Measurements from ENCODE around the gene CES3. TPM values are rescaled to one million over a fixed set of nuclear protein-coding genes. Genes with fewer than 3 reads are reported as not detected.

CES3 gene
- total and polyA plus RNA-seq, 9 of the 15 experiments (the other 6 are each of a cell fraction or from before 2014, with no cell fraction given) = 0.06 to 2.2 (median 0.68) TPM

DNA sequence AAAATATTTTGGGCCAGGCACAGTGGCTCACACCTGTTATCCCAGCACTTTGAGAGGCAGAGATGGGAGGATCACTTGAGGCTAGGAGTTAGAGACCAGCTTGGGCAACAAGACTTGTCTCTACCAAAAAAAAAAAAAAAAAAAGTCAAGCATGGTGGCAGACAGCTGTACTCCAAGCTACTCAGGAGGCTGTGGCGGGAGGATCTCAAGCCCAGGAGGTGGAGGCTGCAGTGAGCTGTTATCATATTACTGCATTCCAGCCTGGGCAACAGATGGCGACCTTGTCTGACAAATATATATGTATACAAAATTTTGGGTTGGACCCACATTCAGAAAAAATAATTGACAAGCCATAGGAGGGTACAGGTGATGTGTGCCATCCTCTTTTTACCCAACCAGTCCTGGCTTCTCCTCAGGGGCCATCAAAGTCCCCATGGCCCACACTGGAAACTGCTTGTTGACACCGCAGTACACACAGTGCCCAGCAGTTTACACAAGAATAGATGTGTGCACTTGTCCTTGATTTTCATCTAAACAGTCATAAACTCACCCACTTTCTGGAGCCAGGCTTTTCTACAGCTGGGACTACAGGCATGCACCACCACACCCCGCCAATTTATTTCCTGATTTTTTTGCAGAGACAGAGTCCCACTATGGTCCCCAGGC is 24.0 kb upstream of the CES3 start:
- no peak overlapping the region for H3K4me3 ChIP-seq
- no peak overlapping the region for H2AFZ ChIP-seq (ENCODE audit: low read depth, low read length)
- intact Hi-C loops (cut with micrococcal nuclease) = no loop called here
- 0 out of 2 replicates have a peak overlapping the region, but pooled peaks have one; percentile 100 for H3K4me2 ChIP-seq (ENCODE audit: insufficient read depth, low read length)
- peaks cover 21 to 45% of the 10 kb centered on the region in 2 experiments for H3K4me1 ChIP-seq (replicated peaks in 1 of 2; ENCODE audit: control insufficient read depth in 2 of 2, insufficient read depth in 2 of 2, low read length in 2 of 2)
- H3K9me1 ChIP-seq (ENCODE audit: control insufficient read depth, insufficient read depth, low read length) = peaks cover 4% of the 10 kb centered on the region
- TF ChIP-seq RBM25 (IDR thresholded peaks at IDR 0.05; ENCODE audit: low read depth, low read length, severe bottlenecking) = peak; percentile 68
- TF ChIP-seq ZFX (CRISPR knock-in tag; IDR thresholded peaks at IDR 0.05) = no peak
- TF ChIP-seq, protein P1, sequence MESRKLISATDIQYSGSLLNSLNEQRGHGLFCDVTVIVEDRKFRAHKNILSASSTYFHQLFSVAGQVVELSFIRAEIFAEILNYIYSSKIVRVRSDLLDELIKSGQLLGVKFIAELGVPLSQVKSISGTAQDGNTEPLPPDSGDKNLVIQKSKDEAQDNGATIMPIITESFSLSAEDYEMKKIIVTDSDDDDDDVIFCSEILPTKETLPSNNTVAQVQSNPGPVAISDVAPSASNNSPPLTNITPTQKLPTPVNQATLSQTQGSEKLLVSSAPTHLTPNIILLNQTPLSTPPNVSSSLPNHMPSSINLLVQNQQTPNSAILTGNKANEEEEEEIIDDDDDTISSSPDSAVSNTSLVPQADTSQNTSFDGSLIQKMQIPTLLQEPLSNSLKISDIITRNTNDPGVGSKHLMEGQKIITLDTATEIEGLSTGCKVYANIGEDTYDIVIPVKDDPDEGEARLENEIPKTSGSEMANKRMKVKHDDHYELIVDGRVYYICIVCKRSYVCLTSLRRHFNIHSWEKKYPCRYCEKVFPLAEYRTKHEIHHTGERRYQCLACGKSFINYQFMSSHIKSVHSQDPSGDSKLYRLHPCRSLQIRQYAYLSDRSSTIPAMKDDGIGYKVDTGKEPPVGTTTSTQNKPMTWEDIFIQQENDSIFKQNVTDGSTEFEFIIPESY (CRISPR knock-in tag; IDR thresholded peaks at IDR 0.05) = peak; percentile 85
- TF ChIP-seq, protein P2, sequence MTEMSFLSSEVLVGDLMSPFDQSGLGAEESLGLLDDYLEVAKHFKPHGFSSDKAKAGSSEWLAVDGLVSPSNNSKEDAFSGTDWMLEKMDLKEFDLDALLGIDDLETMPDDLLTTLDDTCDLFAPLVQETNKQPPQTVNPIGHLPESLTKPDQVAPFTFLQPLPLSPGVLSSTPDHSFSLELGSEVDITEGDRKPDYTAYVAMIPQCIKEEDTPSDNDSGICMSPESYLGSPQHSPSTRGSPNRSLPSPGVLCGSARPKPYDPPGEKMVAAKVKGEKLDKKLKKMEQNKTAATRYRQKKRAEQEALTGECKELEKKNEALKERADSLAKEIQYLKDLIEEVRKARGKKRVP (CRISPR knock-in tag; IDR thresholded peaks at IDR 0.05) = no peak
- TF ChIP-seq SUPT5H (IDR thresholded peaks at IDR 0.05) = no peak
- no peak for TF ChIP-seq ZNF444 (CRISPR knock-in tag; IDR thresholded peaks at IDR 0.05)
- in situ Hi-C loops (cut with MboI) = no loop called here
- BruUV-seq (replicated peaks) = no TSS peak
- ChIA-PET CTCF (ENCODE audit: low intra/inter-chr PET ratio) (interaction anchor here (0.6 kb wide), 1 partner anchor 218 kb away, joined by 3 read pairs; no protein-coding TSS in a partner anchor), POLR2A (interaction anchor here (0.6 to 1.3 kb wide), 2 partner anchors 9 to 35 kb away, joined by 3 to 4 read pairs; no protein-coding TSS in a partner anchor)
- H3K9ac ChIP-seq (ENCODE audit: insufficient read depth in 1 of 2, low read depth in 2 of 2, low read length in 2 of 2) = peak overlapping the region in 1 of 2 experiments; percentile 100; a peak in 1 of 4 replicates
- peaks cover 10% of the 10 kb centered on the region; the same call in 1 of the 2 replicates for H4K20me1 ChIP-seq (replicated peaks; ENCODE audit: control insufficient read depth, insufficient read depth, low read length)
- FAIRE-seq (no peak), DNase-seq (ENCODE audit: extremely low read depth in 1 of 4, low spot score in 3 of 4) (no peak), ATAC-seq (no peak)
- H3K79me2 ChIP-seq (ENCODE audit: control insufficient read depth, insufficient read depth, low read length) = peaks cover 49% of the 10 kb centered on the region
- peaks cover 68% of the 10 kb centered on the region; the same call in 2 of the 3 replicates for H3K36me3 ChIP-seq (ENCODE audit: control insufficient read depth, insufficient read depth, low read length)
- H3K9me3 ChIP-seq (replicated peaks; ENCODE audit: control insufficient read depth, insufficient read depth, low read depth, low read length) = no peaks in the 10 kb centered on the region
- H3K27me3 ChIP-seq (ENCODE audit: control insufficient read depth in 2 of 2, insufficient read depth in 2 of 2, low read length in 2 of 2) = no peaks in the 10 kb centered on the region
- no peak overlapping the region for H3K27ac ChIP-seq (ENCODE audit: extremely low read depth, low read depth, low read length)
- WGBS (ENCODE audit: insufficient coverage, low coverage, missing lambda C conversion rate) = 82% methylated on average over 4 of the region's 4 CpGs

Data from K562 (cell line).